Keratinocyte (primary cell): ENCODE data around the gene KLHDC7B.

ENCODE experiments used
- CTCF ChIP-seq, 3 experiments: IDR thresholded peaks in 1 of 3; conservative IDR thresholded peaks in 1 of 3; optimal IDR thresholded peaks in 1 of 3; 2 replicates in 2 of 3; 3 replicates in 1 of 3; pipeline versions ENCODE3 to v1.5.1; 2011; ENCODE audit warnings: low read length in 3 of 3, mild to moderate bottlenecking in 3 of 3, moderate library complexity in 2 of 3, control low read depth in 1 of 3, inconsistent platforms in 1 of 3; ENCODE audit not compliant: insufficient read depth in 2 of 3; ENCODE audit errors: extremely low read depth in 1 of 3
- EZH2 ChIP-seq: IDR thresholded peaks from one replicate; pipeline ENCODE4 v1.6.1; 2012; ENCODE audit warnings: inconsistent platforms, mild to moderate bottlenecking, low read length, moderate library complexity

GRCh38 chr22:50521710-50522109 is 24.0 kb upstream of the KLHDC7B start:
- no peak for TF ChIP-seq CTCF (optimal IDR thresholded peaks at IDR 0.05 in 1 of 3, IDR thresholded peaks at IDR 0.05 in 1 of 3, conservative IDR thresholded peaks at IDR 0.05 in 1 of 3; ENCODE audit: extremely low read depth in 1 of 3, insufficient read depth in 2 of 3, low read length in 3 of 3)
- no peak for TF ChIP-seq EZH2
